KMS-11 (cell line): ENCODE data around the gene GPC2.
"Not testable (repeated sequence)": the region's sequence is repeated elsewhere in the genome, so short reads cannot be mapped to it uniquely, and the experiment has no call there.

Experiments used
- H2AFZ ChIP-seq: fragments of 200-600 bp; sonication (generic); 2 replicates; pipeline ENCODE4 v1.6.1; 2016; ENCODE audit warnings: antibody characterized with exemption, mixed run types, low read depth
- H3K27ac ChIP-seq: fragments of 200-600 bp; sonication (generic); 2 replicates; pipeline ENCODE4 v1.6.1; 2016; ENCODE audit warnings: mild to moderate bottlenecking, mixed run types
- H3K27me3 ChIP-seq: fragments of 200-600 bp; sonication (generic); 2 replicates; pipeline ENCODE4 v1.6.1; 2017; ENCODE audit warnings: mild to moderate bottlenecking, low read depth, mixed run types, moderate library complexity; ENCODE audit not compliant: insufficient read depth
- H3K36me3 ChIP-seq: fragments of 200-600 bp; sonication (generic); 2 replicates; pipeline ENCODE4 v1.6.1; 2017; ENCODE audit warnings: mild to moderate bottlenecking, mixed run types; ENCODE audit not compliant: insufficient read depth
- H3K4me1 ChIP-seq: fragments of 200-600 bp; sonication (generic); 2 replicates; pipeline ENCODE4 v1.6.1; 2016; ENCODE audit warnings: mild to moderate bottlenecking, low read depth, mixed run types; ENCODE audit not compliant: poor library complexity, severe bottlenecking
- H3K4me2 ChIP-seq: fragments of 200-600 bp; sonication (generic); 2 replicates; pipeline ENCODE4 v1.7.0; 2016; ENCODE audit warnings: mild to moderate bottlenecking, mixed run types
- H3K4me3 ChIP-seq: fragments of 200-600 bp; sonication (generic); IDR thresholded peaks from 2 replicates; pipeline ENCODE4 v1.6.1; 2017; ENCODE audit warnings: low read depth, low read length, mixed read lengths; ENCODE audit not compliant: insufficient read depth
- H3K79me2 ChIP-seq: fragments of 200-600 bp; sonication (generic); 2 replicates; pipeline ENCODE4 v1.6.1; 2016; ENCODE audit warnings: low read depth, mixed run types; ENCODE audit not compliant: insufficient read depth
- H3K9ac ChIP-seq: fragments of 200-600 bp; sonication (generic); 2 replicates; pipeline ENCODE4 v1.6.1; 2016; ENCODE audit warnings: mild to moderate bottlenecking, mixed run types
- H4K20me1 ChIP-seq: fragments of 200-600 bp; sonication (generic); 2 replicates; pipeline ENCODE4 v1.6.1; 2016; ENCODE audit warnings: mild to moderate bottlenecking, mixed run types; ENCODE audit not compliant: insufficient read depth
- TF ChIP-seq, protein P1 (sequence below): fragments of 200-600 bp; sonication (generic); conservative IDR thresholded peaks from 2 replicates; pipeline ENCODE4 v1.6.1; 2017; ENCODE audit warnings: low read depth, mild to moderate bottlenecking, antibody characterized with exemption, low read length, moderate library complexity, mixed read lengths

GPC2 gene

GRCh38 chr7:100221767-100222444, 44.7 kb upstream of the GPC2 start:
- TF ChIP-seq, protein P1, sequence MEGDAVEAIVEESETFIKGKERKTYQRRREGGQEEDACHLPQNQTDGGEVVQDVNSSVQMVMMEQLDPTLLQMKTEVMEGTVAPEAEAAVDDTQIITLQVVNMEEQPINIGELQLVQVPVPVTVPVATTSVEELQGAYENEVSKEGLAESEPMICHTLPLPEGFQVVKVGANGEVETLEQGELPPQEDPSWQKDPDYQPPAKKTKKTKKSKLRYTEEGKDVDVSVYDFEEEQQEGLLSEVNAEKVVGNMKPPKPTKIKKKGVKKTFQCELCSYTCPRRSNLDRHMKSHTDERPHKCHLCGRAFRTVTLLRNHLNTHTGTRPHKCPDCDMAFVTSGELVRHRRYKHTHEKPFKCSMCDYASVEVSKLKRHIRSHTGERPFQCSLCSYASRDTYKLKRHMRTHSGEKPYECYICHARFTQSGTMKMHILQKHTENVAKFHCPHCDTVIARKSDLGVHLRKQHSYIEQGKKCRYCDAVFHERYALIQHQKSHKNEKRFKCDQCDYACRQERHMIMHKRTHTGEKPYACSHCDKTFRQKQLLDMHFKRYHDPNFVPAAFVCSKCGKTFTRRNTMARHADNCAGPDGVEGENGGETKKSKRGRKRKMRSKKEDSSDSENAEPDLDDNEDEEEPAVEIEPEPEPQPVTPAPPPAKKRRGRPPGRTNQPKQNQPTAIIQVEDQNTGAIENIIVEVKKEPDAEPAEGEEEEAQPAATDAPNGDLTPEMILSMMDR, result no peak
- peak overlapping the region; percentile 72 for H3K4me2 ChIP-seq

GRCh38 chr7:100221231-100221718, 44.1 kb upstream of the GPC2 start:
- Histone ChIP-seq H3K4me3 (no peak overlapping the region), H3K9ac (peak overlapping the region; percentile 40; the same call in 1 of the 2 replicates), H4K20me1 (no peaks in the 10 kb centered on the region; the same call in 1 of the 2 replicates), H3K79me2 (no peaks in the 10 kb centered on the region), H3K36me3 (no peaks in the 10 kb centered on the region), H2AFZ (no peak overlapping the region), H3K27me3 (peaks cover 1% of the 10 kb centered on the region; the same call in 1 of the 2 replicates), H3K27ac (peak overlapping the region; percentile 65), H3K4me1 (peaks cover 45% of the 10 kb centered on the region), H3K4me2 (peak overlapping the region; percentile 72)
- TF ChIP-seq, protein P1, result no peak

More at GRCh38 chr7:100221767-100222444, 44.7 kb upstream of the GPC2 start:
- Histone ChIP-seq H3K4me3 (no peak overlapping the region), H4K20me1 (no peaks in the 10 kb centered on the region; the same call in 1 of the 2 replicates), H3K79me2 (no peaks in the 10 kb centered on the region), H3K4me1 (peaks cover 39% of the 10 kb centered on the region), H2AFZ (no peak overlapping the region), H3K27me3 (no peaks in the 10 kb centered on the region), H3K27ac (peak overlapping the region; percentile 65), H3K9ac (peak overlapping the region; percentile 40; the same call in 1 of the 2 replicates), H3K36me3 (no peaks in the 10 kb centered on the region)

DNA sequence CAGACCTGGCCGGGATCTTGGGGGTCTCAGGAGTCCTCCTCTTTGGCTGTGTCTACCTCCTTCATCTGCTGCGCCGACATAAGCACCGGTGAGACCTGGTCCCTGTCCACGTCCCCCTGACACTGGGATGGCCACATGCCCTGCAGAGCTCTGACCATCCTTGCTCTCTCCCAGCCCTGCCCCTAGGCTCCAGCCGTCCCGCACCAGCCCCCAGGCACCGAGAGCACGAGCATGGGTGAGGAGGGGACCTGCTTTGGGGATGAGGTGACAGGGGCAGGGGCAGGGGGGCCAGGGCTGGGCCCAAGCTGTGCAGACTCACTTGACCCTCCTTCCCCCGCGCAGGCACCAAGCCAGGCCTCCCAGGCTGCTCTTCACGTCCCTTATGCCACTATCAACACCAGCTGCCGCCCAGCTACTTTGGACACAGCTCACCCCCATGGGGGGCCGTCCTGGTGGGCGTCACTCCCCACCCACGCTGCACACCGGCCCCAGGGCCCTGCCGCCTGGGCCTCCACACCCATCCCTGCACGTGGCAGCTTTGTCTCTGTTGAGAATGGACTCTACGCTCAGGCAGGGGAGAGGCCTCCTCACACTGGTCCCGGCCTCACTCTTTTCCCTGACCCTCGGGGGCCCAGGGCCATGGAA, 43.5 kb upstream of the GPC2 start:
- peak overlapping the region; percentile 40; the same call in 1 of the 2 replicates for H3K9ac ChIP-seq
- TF ChIP-seq, protein P1, result no peak
- no peaks in the 10 kb centered on the region for H3K36me3 ChIP-seq
- peak overlapping the region; percentile 72; the same call in 1 of the 2 replicates for H3K4me2 ChIP-seq
- peak overlapping the region; percentile 65; the same call in 1 of the 2 replicates for H3K27ac ChIP-seq
- H3K27me3 ChIP-seq, result peaks cover 7% of the 10 kb centered on the region; the same call in 1 of the 2 replicates
- H2AFZ ChIP-seq, result no peak overlapping the region
- no peak overlapping the region for H3K4me3 ChIP-seq
- H3K4me1 ChIP-seq, result peaks cover 47% of the 10 kb centered on the region
- H3K79me2 ChIP-seq, result no peaks in the 10 kb centered on the region
- H4K20me1 ChIP-seq, result no peaks in the 10 kb centered on the region; the same call in 1 of the 2 replicates

DNA sequence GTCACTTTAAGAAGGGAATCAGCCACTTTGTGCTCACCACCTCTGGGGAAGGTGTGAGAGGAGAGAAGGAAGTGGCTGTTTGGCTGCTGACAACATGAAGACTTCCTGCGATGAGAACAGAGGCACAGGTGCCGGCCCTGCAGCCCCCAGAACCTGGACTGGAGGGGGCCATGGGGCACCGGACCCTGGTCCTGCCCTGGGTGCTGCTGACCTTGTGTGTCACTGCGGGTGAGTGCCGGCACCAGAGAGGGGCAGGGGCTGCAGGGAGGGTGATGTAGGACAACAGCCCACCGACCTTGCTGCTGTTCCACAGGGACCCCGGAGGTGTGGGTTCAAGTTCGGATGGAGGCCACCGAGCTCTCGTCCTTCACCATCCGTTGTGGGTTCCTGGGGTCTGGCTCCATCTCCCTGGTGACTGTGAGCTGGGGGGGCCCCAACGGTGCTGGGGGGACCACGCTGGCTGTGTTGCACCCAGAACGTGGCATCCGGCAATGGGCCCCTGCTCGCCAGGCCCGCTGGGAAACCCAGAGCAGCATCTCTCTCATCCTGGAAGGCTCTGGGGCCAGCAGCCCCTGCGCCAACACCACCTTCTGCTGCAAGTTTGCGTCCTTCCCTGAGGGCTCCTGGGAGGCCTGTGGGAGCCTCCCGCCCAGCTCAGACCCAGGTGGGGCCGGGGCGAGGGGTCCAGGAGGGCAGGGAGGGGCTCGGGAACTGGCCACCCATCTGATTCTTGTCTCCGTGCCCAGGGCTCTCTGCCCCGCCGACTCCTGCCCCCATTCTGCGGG, 42.8 kb upstream of the GPC2 start, which contains the start of gene PVRIG:
PVRIG (plus strand) TSS at position 149 of the 785 bp plus-strand sequence; CDS start at position 171, 22 bp downstream.
- H3K79me2 ChIP-seq, H4K20me1 ChIP-seq, H2AFZ ChIP-seq, H3K4me3 ChIP-seq, H3K4me2 ChIP-seq, H3K36me3 ChIP-seq: not testable (repeated sequence)
- peak within 1 kb of the TSS; percentile 65; the same call in 1 of the 2 replicates for H3K27ac ChIP-seq
- H3K4me1 ChIP-seq, result peaks cover 47% of the 10 kb centered on the region
- peaks cover 12% of the 10 kb centered on the region; the same call in 1 of the 2 replicates for H3K27me3 ChIP-seq
- peak within 1 kb of the TSS; percentile 40; the same call in 1 of the 2 replicates for H3K9ac ChIP-seq
